Measurements from ENCODE around the gene ZMYND15.

Gene ZMYND15

DNA sequence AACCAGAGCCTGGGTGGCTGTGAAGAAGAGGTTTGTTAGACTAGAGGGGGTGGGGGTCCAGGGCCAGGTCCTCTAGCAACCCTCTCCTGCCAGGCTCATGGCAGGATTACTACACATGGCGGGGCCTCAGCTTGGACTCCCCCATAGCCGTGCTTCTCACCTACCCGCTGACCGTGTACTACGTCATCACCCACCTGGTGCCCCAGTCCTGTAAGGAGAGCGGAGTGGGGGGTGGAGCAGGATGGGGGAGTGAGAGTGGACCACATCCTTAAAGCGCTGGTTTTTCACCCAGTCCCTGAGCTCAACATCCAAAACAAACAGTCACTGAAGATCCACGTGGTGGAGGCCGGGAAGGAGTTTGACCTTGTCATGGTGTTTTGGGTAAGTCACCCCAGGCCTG lies 4.3 kb downstream of the ZMYND15 start:
- no peak for DNase-seq

DNA sequence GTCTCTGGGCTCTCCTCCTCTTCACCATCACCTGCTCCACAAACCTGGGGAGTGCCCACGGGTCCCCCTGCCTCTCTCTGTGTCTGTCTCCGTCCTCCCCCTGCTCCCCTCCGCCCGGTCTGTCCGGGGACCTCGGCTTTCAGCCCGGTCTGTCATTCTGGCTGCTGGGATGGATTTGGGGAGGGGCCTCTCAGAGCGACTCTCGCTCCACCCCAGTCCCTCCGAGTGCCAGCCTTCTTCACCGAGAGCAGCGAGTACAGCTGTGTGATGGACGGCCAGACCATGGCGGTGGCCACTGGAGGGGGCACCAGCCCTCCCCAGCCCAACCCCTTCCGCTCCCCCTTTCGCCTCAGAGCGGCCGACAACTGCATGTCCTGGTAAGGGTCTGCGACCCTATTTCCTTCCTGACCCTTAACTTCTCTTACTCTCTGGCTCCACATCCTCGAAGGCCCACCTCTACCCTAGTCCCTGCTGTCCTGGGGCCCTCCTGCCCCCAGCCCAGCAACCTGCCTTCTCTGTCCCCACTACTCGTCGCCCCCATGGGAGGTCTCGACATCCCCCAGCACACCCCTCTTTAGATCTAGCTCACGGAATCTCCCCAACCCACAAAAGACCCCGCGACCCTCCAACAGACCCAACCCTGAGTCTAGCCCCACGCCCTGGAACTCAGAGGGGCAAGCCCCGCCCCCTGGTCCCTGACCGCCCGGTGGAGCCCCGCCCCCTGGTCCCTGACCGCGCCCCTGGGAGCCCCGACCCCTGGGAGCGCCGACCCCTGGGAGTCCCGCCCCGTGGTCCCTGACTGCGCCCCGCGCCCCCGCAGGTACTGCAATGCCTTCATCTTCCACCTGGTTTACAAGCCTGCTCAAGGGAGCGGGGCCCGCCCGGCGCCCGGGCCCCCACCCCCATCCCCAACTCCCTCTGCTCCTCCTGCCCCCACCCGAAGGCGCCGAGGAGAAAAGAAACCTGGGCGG lies 5.7 kb downstream of the ZMYND15 start:
- no peak for DNase-seq

DNA sequence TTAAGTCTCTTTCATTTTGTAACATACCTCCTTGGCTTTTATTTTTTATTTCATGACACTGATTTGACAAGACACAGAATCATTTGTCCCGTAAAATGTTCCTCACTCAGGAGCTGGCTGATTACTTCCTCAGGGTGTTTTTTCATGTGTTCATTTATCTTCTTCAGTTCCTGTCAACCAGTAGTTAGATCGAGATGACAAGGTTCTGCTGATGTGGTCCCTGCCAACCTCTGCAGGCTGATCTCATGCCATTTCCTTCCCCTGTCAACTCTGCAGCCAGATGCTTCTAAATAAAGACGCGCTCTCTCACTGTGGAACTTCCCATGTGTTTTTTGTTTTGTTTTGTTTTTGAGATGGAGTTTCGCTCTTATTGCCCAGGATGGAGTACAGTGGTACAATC lies 8.2 kb downstream of the ZMYND15 start:
- no peak for DNase-seq

DNA sequence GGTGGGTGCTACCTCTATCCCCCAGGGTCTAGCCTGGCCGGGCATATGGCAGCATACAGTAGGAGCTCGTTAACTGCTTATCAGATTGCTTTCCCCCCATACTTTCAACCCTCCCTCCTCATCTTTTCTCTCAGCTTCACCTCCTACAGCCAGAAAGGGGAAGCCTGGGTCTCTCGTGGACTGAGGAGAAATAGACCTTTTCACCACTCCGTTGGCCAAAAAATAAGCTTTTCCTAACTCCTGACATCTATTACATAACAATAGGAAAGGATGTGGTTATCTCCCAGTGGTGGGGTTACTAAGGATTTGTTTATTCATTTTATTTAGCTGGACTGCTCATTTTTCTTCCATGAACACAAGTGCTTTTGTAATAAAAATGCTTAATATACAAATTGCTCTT lies 9.1 kb downstream of the ZMYND15 start:
- no peak for DNase-seq

DNA sequence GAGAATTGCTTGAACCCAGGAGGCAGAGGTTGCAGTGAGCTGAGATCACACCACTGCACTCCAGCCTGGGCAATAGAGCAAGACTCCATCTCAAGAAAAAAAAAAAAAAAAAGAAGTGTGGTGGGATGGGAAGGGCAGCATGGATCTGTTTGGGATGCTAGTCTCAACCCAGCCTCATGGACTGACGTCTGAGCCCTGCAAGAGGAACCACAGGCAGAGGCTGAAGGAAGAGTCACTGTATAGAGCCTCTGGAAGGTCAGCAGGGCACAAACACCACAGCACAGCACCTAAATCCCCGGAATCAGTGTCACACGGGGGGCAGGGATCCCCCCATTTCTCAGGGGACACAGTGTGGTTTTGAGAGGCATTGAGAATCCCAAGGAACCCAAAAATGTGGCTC lies 11.0 kb downstream of the ZMYND15 start:
- DNase-seq = no peak

DNA sequence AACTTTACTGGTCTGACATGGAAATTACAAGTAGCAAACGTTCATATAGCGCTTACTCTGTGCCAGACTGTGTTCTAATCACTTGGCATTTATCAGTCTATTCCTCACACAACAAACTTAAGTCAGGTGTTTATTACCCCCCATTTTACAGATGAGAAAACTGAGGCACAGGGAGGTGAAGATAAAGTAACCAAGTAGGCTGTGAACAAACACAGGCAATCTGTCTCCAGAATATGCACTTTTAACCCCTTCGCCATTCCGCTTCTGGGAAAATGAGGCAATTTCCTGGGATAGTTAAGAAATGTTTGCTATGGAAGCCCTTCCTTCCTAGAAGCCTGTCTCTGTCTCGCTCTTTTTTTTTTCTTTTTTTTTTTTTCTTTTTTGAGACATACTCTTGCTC lies 12.3 kb downstream of the ZMYND15 start:
- DNase-seq = no peak

DNA sequence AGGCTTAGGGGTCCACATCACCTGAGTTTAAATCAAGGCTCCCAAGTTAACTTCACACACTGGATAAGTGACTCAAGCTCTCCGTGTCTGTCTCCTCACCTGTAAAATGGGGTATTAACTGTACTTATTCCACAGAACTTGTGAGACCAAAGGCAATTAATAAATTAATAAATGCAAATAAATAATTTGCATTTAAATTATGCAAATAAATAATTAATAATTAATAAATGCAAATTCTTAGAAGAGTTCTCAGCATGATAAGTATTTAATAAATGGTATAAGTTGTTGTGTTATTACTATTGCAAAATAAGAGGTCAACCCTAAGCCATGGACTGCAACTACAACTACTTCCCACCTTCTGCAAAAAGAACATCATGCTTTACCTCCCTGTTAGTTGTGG lies 13.8 kb downstream of the ZMYND15 start:
- DNase-seq = no peak

DNA sequence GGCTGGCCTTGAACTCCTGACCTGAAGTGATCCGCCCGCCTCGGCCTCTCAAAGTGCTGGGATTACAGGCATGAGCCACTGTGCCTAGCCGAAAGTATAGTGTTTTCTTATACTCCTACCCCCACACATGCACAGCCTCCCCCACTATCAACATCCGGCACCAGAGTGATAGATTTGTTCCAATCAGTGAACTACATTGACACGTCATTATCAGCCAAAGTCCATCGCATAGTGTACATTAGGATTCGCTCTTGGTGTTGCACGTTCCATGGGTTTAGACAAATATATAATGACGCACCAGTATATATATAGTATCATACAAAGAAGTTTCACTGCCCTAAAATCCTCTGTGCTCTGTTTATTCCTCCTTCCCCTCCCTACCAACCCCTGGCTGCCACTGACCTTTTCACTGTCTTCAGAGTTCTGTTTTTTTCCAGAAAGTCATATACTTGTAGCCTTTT lies 20.2 kb downstream of the ZMYND15 start:
- DNase-seq = no peak

DNA sequence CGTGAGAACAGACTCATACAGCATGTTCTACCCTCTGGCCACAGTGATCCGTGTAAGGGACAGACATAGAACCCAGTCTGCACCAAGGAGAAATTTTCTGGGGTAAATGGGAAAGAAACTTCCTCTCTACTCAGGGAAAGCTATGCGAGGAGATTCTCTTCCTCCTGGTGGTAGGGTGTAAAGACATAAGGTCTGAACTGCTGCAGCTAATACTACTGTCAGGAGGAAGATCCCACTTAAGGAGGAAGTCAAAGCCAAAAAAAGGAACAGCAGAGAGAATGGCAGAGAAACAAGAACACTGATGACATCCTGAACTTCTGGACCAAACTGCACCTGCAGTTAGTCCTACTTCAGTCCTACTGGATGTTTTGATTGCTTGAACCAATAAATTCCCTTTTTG lies 25.0 kb downstream of the ZMYND15 start:
- DNase-seq = no peak

DNA sequence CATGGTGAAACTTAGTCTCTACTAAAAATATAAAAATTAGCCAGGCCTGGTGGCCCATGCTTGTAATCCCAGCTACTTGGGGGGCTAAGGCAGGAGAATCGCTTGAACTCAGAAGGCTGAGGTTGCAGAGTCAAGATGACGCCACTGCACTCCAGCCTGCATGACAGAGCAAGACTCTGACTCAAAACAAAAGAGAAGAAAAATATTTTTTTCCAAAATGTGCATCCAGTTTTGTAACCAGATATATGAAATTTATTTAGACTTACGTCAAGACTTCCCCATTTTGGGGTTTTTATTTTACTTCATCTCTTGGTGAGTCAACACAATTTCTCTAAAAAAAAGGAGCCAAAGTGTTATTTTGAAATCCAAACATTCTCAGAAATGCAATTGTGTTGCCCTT lies 26.6 kb downstream of the ZMYND15 start:
- DNase-seq = no peak

DNA sequence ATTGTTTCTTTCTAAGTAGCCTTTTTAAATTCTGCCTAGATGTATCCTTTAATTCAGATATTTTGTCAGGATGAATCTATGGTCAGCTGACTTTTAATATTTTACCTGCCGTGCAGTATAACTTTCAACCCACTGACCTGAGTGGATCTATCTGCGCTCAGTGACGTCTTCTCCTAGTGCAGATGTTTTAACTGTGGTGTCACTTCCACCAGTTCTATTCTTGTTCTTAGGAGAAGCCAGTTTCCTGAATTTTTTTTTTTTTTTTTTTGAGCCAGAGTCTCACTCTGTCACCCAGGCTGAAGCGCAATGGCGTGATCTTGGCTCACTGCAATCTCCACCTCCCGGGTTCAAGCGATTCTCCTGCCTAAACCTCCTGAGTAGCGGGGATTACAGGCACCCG lies 27.1 kb downstream of the ZMYND15 start:
- DNase-seq = no peak

DNA sequence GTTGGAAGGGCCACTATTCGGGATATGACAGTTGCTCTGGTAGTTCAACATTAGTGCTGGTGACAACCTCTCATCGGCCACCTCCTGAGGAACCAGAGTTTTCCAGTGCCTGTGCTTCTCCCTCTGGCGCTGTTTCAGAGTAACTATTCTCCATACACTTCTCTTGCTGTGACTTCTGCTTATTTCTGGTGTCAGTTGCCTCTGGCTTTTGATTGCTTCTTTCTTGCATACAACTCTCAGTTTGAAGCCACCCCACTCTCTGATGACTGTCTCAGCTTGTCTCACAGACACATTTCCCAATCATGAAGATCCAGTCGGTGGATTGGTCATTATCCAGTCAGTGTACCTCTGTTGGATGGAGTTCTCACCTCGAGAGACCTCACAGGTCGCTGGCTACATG lies 28.7 kb downstream of the ZMYND15 start:
- no peak for DNase-seq

DNA sequence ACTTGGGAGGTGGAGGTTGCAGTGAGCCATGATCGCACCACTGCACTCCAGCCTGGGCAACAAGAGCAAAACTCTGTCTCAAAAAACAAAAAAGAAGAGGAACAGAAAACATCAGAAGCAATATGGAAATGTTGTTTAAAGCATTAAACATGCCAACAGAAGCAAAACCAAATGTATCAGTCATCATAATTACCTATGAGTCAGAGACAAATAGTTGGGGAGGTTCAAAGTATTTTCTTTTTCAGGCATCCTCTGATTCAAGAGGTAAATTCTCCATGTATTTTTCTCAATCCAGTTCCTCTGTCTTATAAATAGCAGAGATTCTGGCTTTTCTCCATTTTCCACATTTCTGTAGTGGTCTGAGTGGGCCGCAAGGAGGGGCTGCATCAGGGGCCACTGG lies 30.0 kb downstream of the ZMYND15 start:
- no peak for DNase-seq

DNA sequence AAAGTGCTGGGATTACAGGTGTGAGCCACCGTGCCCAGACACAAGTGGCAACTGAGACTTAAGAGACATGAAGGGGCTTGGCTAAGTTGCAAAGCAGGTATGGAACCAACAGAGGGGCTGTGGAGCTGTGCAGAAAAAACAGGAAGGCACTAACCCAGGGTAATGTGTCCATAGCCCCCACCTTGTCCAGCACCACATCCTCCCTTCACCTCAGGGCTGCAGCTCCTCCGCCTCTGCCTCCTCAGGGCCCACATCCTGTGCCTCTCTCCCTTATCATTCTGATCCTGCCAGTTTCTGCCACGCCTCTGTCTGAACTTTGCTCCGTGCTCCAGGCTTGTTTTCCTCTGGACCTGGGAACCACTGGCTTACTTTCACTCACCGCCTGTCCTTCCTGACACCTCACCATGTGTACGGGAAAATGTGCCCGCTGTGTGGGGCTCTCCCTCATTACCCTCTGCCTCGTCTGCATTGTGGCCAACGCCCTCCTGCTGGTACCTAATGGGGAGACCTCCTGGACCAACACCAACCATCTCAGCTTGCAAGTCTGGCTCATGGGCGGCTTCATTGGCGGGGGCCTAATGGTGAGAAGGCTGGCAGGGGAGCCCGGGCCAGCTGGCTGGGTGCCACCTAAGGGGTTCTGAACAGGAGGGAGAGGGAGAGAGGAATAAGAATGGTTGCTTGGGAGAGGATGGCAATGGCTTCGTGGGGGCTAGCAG lies 32.0 kb downstream of the ZMYND15 start, which contains the start of gene TM4SF5:
TSS of gene TM4SF5 (plus strand) at position 368 of the 716 bp plus-strand sequence. CDS start at position 405, 37 bp downstream.
- DNase-seq = no peak

DNA sequence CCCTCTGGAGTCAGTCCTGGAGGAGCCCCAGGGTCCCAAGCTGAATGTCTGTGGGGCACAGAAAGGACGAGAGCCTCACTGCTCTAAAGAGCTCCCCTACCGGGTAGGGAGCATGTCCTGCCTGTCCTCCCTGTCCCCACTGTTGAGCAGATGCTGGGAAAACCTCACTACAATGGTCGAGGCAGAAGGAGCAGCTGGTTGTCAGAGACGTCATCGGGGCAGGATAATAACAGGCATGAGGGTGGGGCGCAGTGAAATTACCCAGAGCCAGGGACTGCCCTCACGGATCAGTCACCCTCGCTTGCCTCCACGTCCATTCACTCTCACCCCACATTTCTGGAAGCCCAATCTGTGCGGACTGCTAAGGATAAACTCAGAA lies 32.6 kb downstream of the ZMYND15 start:
- no peak for DNase-seq

DNA sequence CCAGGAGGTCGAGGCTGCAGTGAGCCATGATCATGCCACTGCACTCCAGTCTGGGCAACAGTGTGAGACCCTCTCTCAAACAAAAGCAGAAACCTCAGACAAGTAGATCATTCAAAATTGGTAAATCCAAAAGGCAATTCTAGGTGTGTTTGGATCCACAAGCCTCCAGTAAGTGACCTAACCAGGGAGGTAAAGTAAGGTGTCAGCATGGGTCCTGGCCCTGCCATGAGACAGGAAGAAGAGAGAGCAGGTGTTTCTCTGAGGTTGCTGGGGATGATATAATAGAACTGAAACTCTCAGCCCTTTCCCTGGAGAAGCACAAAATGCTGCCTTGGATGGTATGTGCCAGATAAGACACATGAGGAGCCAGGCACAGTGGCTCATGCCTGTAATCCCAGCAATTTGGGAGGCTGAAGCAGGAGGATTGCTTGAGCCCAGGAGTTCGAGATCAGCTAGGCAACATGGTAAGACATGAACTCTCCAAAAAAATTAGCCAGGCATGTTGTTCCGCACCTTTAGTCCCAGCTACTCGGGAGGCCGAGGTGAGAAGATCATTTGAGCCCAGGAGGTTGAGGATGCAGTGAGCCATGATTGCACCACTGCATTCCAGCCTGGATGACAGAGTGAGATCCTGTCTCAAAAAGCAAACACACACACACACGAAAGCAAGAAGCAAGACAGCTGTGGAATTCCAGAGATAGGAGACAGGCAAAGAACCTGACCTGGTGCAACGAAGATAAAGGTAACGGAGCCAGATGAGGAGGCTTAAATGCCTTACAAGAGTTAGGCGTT lies 38.5 kb downstream of the ZMYND15 start:
- DNase-seq = no peak

DNA sequence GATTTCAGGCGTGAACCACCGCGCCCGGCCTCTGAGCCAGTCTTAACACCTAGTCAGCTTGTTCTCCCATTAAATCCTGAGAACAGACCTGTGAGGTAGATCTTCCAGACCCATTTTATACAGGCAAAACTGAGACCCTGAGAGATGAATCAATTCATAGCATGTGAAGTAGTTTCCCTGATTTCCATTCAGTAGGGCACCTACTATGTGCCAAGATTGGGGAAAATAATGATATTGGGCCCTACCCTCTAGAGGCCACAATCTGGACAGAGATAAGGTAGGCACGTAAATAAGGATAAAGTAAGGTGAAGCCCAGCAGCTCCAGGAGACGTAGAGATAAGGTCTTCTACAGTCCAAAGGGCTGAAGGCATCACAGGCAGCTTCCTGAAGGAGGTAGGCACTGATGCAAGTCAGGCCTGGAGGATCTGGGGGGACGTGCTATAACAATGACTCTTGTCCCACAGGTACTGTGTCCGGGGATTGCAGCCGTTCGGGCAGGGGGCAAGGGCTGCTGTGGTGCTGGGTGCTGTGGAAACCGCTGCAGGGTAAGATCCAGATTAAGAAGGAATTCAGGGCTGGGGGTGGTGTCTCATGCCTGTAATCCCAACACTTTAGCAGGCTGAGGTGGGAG lies 40.8 kb downstream of the ZMYND15 start:
- DNase-seq = no peak

DNA sequence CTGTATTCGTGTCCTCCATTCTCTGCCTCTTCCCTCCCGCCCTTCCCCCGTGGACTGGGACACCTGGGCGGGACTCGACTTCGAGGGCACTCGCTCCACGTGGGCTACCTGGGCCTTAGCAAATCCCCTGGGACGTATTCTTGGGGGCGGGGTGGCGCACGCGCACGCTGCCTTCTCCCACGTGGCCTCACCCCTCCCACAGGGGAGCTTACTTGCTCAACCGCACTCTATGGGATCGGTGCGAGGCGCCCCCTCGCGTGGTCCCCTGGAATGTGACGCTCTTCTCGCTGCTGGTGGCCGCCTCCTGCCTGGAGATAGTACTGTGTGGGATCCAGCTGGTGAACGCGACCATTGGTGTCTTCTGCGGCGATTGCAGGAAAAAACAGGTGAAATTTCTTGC lies 43.0 kb downstream of the ZMYND15 start:
- DNase-seq = no peak

DNA sequence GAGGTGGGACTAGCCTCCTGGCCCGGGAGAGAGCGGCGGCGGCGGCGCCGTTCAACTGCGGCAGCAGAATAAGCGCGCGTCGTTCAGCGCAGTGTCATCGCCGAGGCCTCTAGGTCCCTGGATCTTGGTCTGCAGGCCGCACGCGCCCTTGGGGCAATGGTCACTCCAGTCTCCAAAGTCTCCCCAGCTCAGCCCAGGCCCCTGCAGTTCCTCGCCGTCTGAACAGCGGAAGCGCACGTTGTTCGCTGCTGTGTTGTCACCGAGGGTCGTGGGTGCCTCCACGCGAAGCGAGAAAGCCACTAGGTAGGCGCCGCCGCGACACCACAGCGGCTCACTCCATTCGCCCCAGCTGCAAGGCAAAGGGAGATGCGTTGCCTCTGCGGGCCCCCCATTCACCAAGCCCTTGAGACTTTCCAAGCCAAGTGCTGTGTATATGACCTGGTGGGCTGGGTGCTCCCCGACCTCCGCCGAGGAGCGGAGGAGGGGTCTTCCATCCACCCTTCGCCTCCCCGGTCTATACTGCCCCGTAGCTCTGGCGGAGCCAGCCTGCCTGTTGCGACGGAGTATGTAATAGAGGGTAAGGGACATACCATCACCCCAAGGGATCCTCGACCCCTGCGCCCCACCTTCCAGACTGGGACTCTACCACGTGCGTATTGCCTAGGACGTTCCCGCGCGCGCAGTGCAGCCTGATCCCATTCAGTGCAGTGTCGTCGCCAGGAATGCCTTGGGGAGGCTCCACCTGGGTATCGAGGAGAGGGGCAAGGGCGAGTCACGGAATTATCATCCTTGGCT lies 45.9 kb downstream of the ZMYND15 start:
- DNase-seq = no peak

DNA sequence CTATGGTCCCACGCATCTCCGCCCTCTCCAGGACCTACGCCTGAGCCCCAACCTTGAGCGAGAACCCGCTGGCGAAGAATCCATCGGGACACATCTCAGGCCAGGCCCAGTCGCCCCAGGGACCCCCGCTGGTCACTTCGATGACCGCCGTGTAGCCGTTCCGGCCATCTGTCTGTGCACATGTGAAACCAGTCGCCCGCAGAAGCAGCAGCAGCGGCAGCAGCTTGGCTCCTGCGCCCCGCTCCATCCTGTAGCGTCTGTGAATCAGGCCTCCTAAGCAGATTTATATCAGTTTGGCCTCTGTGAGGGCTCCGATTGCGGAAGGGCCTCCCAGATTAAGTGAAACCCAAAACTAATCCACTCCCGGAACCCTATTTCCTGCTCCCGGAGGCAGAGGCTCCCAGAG lies 46.5 kb downstream of the ZMYND15 start, which contains the start of gene VMO1:
TSS of gene VMO1 (minus strand) at position 259 of the 406 bp plus-strand sequence. CDS start at position 247, 12 bp downstream.
- no peak for DNase-seq

DNA sequence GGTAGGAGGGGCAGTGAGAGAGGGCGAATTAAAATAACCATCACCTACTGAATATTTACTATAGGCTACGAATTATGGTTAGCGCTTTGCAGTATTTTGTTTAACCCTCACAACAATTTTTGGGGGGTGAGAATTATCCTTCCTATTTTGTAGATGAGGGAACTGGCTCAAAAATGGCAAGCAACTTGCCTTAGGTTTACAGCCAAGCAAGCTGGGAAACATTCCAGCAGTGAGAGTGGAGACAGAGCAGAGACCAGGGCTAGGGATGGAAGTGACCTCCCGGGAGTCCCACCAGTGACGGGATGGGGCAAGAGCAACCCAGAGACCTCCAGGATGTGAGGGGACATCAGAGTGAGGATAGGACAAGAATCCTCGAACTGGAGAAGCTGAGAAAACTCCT lies 46.9 kb downstream of the ZMYND15 start:
- no peak for DNase-seq
